Measurements from ENCODE around the gene STING1.

Gene STING1

DNA sequence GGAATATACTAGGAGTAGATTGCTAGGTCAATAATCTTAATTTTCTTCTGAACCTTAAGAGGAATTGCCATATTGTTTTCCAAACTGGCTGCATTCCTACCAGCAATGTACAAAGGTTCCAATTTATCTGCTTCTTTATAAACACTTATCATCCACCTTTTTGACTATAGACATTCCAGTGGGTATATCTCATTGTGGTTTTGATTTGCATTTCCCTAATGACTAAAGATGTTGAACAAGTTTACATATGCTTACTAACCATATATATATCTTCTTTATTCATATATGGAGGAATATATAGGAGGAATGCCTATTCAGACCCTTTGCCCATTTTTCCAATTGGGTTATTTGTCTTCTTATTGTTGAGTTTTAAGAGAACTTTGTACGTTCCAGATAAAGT, 50.9 kb downstream of the STING1 start:
- DNase-seq, result no peak

DNA sequence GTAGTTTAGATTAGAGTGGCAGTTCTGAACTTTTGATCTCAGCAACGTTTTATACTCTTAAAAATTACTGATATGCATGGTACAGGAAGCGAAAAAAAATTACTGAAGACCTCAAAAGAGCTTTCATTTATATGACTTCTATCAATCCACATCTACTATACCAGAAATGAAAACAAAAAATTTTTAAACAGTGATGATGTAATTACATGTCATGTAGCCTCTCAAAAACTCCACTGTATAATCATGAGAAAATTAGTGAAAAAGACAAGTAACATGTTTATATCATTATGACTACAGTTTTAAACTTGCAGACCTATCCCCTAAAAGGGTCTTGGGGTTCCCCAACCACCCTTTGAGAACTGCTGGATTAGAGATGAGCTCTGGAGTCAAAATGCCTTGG, 52.5 kb downstream of the STING1 start:
- no peak for DNase-seq

DNA sequence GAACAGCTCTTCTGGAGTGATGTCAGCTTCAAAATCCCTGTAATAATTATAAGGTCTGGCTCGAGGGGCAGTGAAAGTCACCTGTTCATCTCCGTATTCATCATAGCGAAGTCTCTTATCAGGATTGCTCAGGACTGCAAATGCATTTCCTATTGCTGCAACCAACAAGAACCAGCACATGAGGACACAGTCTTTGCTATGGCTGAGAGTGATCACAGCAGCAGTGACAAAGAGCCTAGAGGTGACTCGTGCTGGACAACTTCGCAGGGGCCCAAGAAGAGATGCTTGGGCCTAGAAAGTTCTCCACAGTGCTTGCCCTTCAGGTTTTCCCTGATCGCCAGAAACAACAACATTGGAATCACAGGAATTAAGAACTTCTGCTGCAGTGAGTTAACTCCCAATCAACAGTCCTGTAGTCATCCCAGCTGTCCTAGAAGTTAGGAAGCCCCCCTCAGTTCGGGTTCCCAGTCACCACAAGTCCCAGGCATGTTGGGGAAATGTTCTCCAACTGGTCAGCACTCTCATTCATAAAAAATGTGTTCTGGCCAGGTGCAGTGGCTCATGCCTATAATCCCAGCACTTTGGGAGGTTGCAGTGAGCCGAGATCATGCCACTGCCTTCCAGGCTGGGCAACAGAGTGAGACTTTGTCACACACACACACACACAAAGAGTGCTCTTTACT, 56.2 kb downstream of the STING1 start:
- no peak for DNase-seq
